HepG2 (cell line): ENCODE measurements around the gene VAV2. TPM values are rescaled to one million over a fixed set of nuclear protein-coding genes. Genes with fewer than 3 reads are reported as not detected.
A peak's percentile ranks its signal among the peaks of the same experiment; 100 is the strongest.

Experiments
- ATAC-seq: fragments of 200-7000 bp; cut with Tn5 transposase; 3 replicates; pipeline ENCODE4 v1.9.1; 2020; ENCODE audit warnings: mild to moderate bottlenecking, moderate library complexity
- BruUV-seq: library from RNA; stranded (reverse); fragments of 400-500 nt; replicated peaks from 2 replicates; lab custom pipeline; 2021; lab: Mats Ljungman, UMichigan
- CTCF ChIA-PET: fragments of 300-600 bp; formaldehyde crosslinking; extraction: SDS; loops from one replicate; lab custom pipeline; 2021; ENCODE audit warnings: low total read pairs, inconsistent platforms, low intra/inter-chr PET ratio; lab: Yijun Ruan, JAX
- POLR2A ChIA-PET: fragments of 350-600 bp; sonication (Branson Sonifier 250); formaldehyde crosslinking; loops from one replicate; lab custom pipeline; 2020; ENCODE audit warnings: antibody characterized with exemption, inconsistent platforms; lab: Yijun Ruan, JAX
- DNase-seq: peaks from one replicate; pipeline ENCODE4 v3.0.0-alpha.2; 2015; ENCODE audit warnings: low spot score
- FAIRE-seq: peaks from 3 replicates; lab custom pipeline; 2011; peaks lifted over from hg19 to GRCh38; lab: Jason Lieb, UNC
- H2AFZ ChIP-seq: one replicate; pipeline ENCODE4 v1.6.1; 2011; ENCODE audit warnings: low read length, inconsistent platforms
- H3K27ac ChIP-seq: fragments of 300-600 bp; 3 replicates; pipeline ENCODE4 v1.8.0; 2011; ENCODE audit warnings: mixed run types, mild to moderate bottlenecking, mixed read lengths, low read length, inconsistent platforms; ENCODE audit not compliant: insufficient read depth; ENCODE audit errors: extremely low read length
- H3K27me3 ChIP-seq, 2 experiments: fragments of 200-600 bp in 1 of 2; 2 replicates in 1 of 2; 3 replicates in 1 of 2; pipeline versions ENCODE4 v1.6.0 to v1.8.0; 2011; ENCODE audit warnings: low read length in 2 of 2, mild to moderate bottlenecking in 2 of 2, moderate library complexity in 2 of 2, inconsistent platforms in 1 of 2; ENCODE audit not compliant: insufficient read depth in 2 of 2, control insufficient read depth in 1 of 2
- H3K36me3 ChIP-seq, 2 experiments: fragments of 200-600 bp in 1 of 2; replicated peaks in 1 of 2; 2 replicates in 1 of 2; 3 replicates in 1 of 2; pipeline versions ENCODE4 v1.5.1 to v1.8.0; 2011; ENCODE audit warnings: low read length in 2 of 2, inconsistent platforms in 1 of 2; ENCODE audit not compliant: insufficient read depth in 2 of 2, control insufficient read depth in 1 of 2
- H3K4me1 ChIP-seq: 2 replicates; pipeline ENCODE4 v1.5.1; 2012; ENCODE audit warnings: low read length, inconsistent platforms; ENCODE audit not compliant: insufficient read depth
- H3K4me2 ChIP-seq: 2 replicates; pipeline ENCODE4 v1.6.0; 2011; ENCODE audit warnings: low read depth, low read length, inconsistent platforms
- H3K4me3 ChIP-seq, 3 experiments: fragments of 200-600 bp in 1 of 3; sonication (generic), shearing (Covaris generic) in 1 of 3; replicated peaks in 1 of 3; 2 replicates each; pipeline ENCODE4 v1.5.1; 2011 to 2016; ENCODE audit warnings: low read length in 3 of 3, inconsistent platforms in 2 of 3, low read depth in 2 of 3, mild to moderate bottlenecking in 2 of 3, control low read depth in 1 of 3, mixed read lengths in 1 of 3; ENCODE audit not compliant: insufficient read depth in 1 of 3
- H3K79me2 ChIP-seq: one replicate; pipeline ENCODE4 v1.6.1; 2011; ENCODE audit warnings: low read length, inconsistent platforms; ENCODE audit not compliant: insufficient read depth
- H3K9ac ChIP-seq: 2 replicates; pipeline ENCODE4 v1.6.0; 2011; ENCODE audit warnings: mild to moderate bottlenecking, low read depth, low read length, inconsistent platforms; ENCODE audit not compliant: insufficient read depth
- H3K9me3 ChIP-seq: 2 replicates; pipeline ENCODE4 v1.5.1; 2012; ENCODE audit warnings: mild to moderate bottlenecking, low read length
- H4K20me1 ChIP-seq: 2 replicates; pipeline ENCODE4 v1.6.0; 2011; ENCODE audit warnings: inconsistent platforms, mild to moderate bottlenecking, low read length, moderate library complexity; ENCODE audit not compliant: insufficient read depth
- AGO2 ChIP-seq: fragments of 200-400 bp; formaldehyde crosslinking; optimal IDR thresholded peaks from 2 replicates; pipeline ENCODE3; 2017; ENCODE audit warnings: mild to moderate bottlenecking, low read depth, low read length, moderate library complexity
- RBM22 ChIP-seq: fragments of 200-400 bp; formaldehyde crosslinking; optimal IDR thresholded peaks from 2 replicates; pipeline ENCODE3; 2017; ENCODE audit warnings: mild to moderate bottlenecking, low read length, moderate library complexity
- SNAPC2 ChIP-seq: sonication (generic); formaldehyde crosslinking; IDR thresholded peaks from 2 replicates; pipeline ENCODE4 v1.8.1; 2022; ENCODE audit warnings: mild to moderate bottlenecking, missing genetic modification reagents
- ZNF121 ChIP-seq: sonication (generic); formaldehyde crosslinking; IDR thresholded peaks from 2 replicates; pipeline ENCODE4 v1.5.0; 2020; ENCODE audit warnings: mild to moderate bottlenecking, missing genetic modification reagents
- WGBS: methylation state at CpG from one replicate; pipeline ENCODE4 v1.1.6; 2017; ENCODE audit warnings: low lambda C conversion rate; 5-methylcytosine and 5-hydroxymethylcytosine counted together
- in situ Hi-C: cut with HindIII; loops from 2 replicates; pipeline ENCODE4 v1.10.0; 2017; ENCODE audit warnings: low pct_unique_long_range_greater_than_20kb; ENCODE audit not compliant: extremely low pct_ligation_motif_present
- intact Hi-C: fragments of 100-400 bp; cut with micrococcal nuclease; formaldehyde crosslinking; loops from one replicate; pipeline ENCODE4 v1.10.0; 2022; ENCODE audit not compliant: unreplicated experiment
- polyA plus RNA-seq, 8 experiments: library from polyadenylated mRNA; depleted of rRNA in 3 of 8; stranded (reverse) in 7 of 8; unstranded in 1 of 8; fragments of >200 nt; fragmentation: Illumina TruSeq in 4 of 8; extraction: Trizol in 4 of 8; gene quantifications; 2 replicates each; pipeline versions ENCODE4 v1.2.1 to v1.2.3, GENCODE V29; 2011 to 2016; ENCODE audit warnings: low read depth in 4 of 8, missing spikeins in 1 of 8, mixed read lengths in 1 of 8; ENCODE audit not compliant: insufficient read depth in 1 of 8
- total RNA-seq, 5 experiments: library from RNA; depleted of rRNA; stranded (reverse); fragments of >200 nt; fragmentation: Illumina TruSeq; extraction: Trizol; gene quantifications; 2 replicates each; pipeline ENCODE4 v1.2.3, GENCODE V29; 2016; ENCODE audit warnings: low read depth in 1 of 5

VAV2 gene
- total and polyA plus RNA-seq, 2 of the 13 experiments (the other 11 are each of a cell fraction or from before 2014, with no cell fraction given) = 22.5 to 22.9 TPM

- no peak for TF ChIP-seq ZNF121 (CRISPR knock-in tag)
- TF ChIP-seq, all 625 proteins: peak for 69
These were observed 203.1 kb downstream of the VAV2 start (continued) for GRCh38 chr9:133788819-133789717.

- Histone ChIP-seq H3K9me3 (no peaks in the 10 kb centered on the region), H3K27me3 (no peaks in the 10 kb centered on the region), H4K20me1 (no peaks in the 10 kb centered on the region), H3K4me1 (peaks cover 27% of the 10 kb centered on the region)
- no TSS peak for BruUV-seq
- POLR2A ChIA-PET = interaction anchor here (0.6 to 1.2 kb wide), 2 partner anchors 205 to 213 kb away, joined by 3 to 4 read pairs; no protein-coding TSS in a partner anchor
- 96% methylated on average over 18 of the region's 37 CpGs for WGBS
- no peak for ATAC-seq
- TF ChIP-seq RBM22 (peak; percentile 54), AGO2 (peak; percentile 67), SNAPC2 (CRISPR knock-in tag) (no peak)
- TF ChIP-seq, all 625 proteins: peak for 2
- H2AFZ ChIP-seq = no peak overlapping the region
- peaks cover 18 to 46% of the 10 kb centered on the region in 2 experiments; a peak in 4 of 5 replicates for H3K36me3 ChIP-seq
- no peak overlapping the region for H3K9ac ChIP-seq
- no peak overlapping the region for H3K4me2 ChIP-seq
- H3K4me3 ChIP-seq = no peak overlapping the region
- no peak for FAIRE-seq
- H3K27ac ChIP-seq = peak overlapping the region; percentile 73
- intact Hi-C loops = no loop called here
- CTCF ChIA-PET = interaction anchor here (1.7 kb wide), 1 partner anchor 205 kb away, joined by 9 read pairs; no protein-coding TSS in a partner anchor
- no peak for DNase-seq
- in situ Hi-C loops = loop anchor here (5.0 kb wide), 1 partner anchor 204 kb away; the partner anchor contains the start of gene VAV2
- no peaks in the 10 kb centered on the region for H3K79me2 ChIP-seq
These were observed 203.9 kb downstream of the VAV2 start for GRCh38 chr9:133788045-133788818.
